OCI-LY7 (cell line): Measurements from ENCODE around the gene OASL. TPM values are rescaled to one million over a fixed set of nuclear protein-coding genes. Genes with fewer than 3 reads are reported as not detected.
"Not testable (repeated sequence)": the region's sequence is repeated elsewhere in the genome, so short reads cannot be mapped to it uniquely, and the experiment has no call there.

ENCODE experiments used
- BruUV-seq: library from RNA; stranded (reverse); fragments of 400-500 nt; replicated peaks from 2 replicates; lab custom pipeline; 2021; lab: Mats Ljungman, UMichigan
- CTCF ChIA-PET: fragments of 300-600 bp; sonication (Branson Sonifier 250); formaldehyde crosslinking; loops from one replicate; lab custom pipeline; 2022; ENCODE audit warnings: antibody characterized with exemption; ENCODE audit not compliant: unreplicated experiment; lab: Charles Lee
- POLR2A ChIA-PET: fragments of 300-600 bp; sonication (Branson Sonifier 250); formaldehyde crosslinking; loops from one replicate; lab custom pipeline; 2022; ENCODE audit warnings: antibody characterized with exemption; lab: Charles Lee
- DNase-seq: peaks from one replicate; pipeline ENCODE4 v3.0.0-alpha.2; 2015; ENCODE audit warnings: low spot score
- H2AFZ ChIP-seq: fragments of 200-600 bp; sonication (generic), shearing (Covaris generic); 2 replicates; pipeline ENCODE4 v1.6.1; 2014; ENCODE audit warnings: mild to moderate bottlenecking, antibody characterized with exemption, low read length, moderate library complexity
- H3K27ac ChIP-seq: fragments of 200-600 bp; sonication (generic); 2 replicates; pipeline ENCODE4 v1.5.1; 2014; ENCODE audit warnings: mixed run types, low read depth, mild to moderate bottlenecking, moderate library complexity, low read length, inconsistent platforms; ENCODE audit not compliant: poor library complexity, severe bottlenecking
- H3K36me3 ChIP-seq: fragments of 200-600 bp; sonication (generic); 2 replicates; pipeline ENCODE4 v1.6.1; 2014; ENCODE audit warnings: mild to moderate bottlenecking, antibody characterized with exemption, low read length, moderate library complexity, mixed read lengths; ENCODE audit not compliant: insufficient read depth
- H3K4me1 ChIP-seq: fragments of 200-600 bp; sonication (generic); 2 replicates; pipeline ENCODE4 v1.5.1; 2014; ENCODE audit warnings: mild to moderate bottlenecking, low read length; ENCODE audit not compliant: insufficient read depth, poor library complexity, severe bottlenecking
- H3K4me2 ChIP-seq: fragments of 200-600 bp; sonication (generic); 2 replicates; pipeline ENCODE4 v1.6.1; 2014; ENCODE audit warnings: mild to moderate bottlenecking, low read length
- H3K4me3 ChIP-seq: fragments of 200-600 bp; sonication (generic); 2 replicates; pipeline ENCODE4 v1.5.1; 2014; ENCODE audit warnings: mild to moderate bottlenecking, low read depth, low read length; ENCODE audit not compliant: poor library complexity, severe bottlenecking
- H3K79me2 ChIP-seq: fragments of 200-600 bp; sonication (generic); 2 replicates; pipeline ENCODE4 v1.6.1; 2016; ENCODE audit warnings: low read depth, mild to moderate bottlenecking, low read length, moderate library complexity, mixed read lengths; ENCODE audit not compliant: insufficient read depth
- H3K9me2 ChIP-seq: fragments of 200-600 bp; sonication (generic); 2 replicates; pipeline ENCODE4 v1.6.1; 2016; ENCODE audit warnings: mild to moderate bottlenecking, low read length, mixed read lengths; ENCODE audit not compliant: insufficient read depth
- H3K9me3 ChIP-seq: fragments of 200-600 bp; sonication (generic); 2 replicates; pipeline ENCODE4 v1.6.1; 2014; ENCODE audit warnings: mild to moderate bottlenecking, mixed run types, low read length, mixed read lengths
- H4K20me1 ChIP-seq: fragments of 200-600 bp; sonication (generic); 2 replicates; pipeline ENCODE4 v1.6.1; 2014; ENCODE audit warnings: mild to moderate bottlenecking, antibody characterized with exemption, low read length, moderate library complexity, mixed read lengths; ENCODE audit not compliant: insufficient read depth
- CTCF ChIP-seq: fragments of 200-600 bp; sonication (generic); conservative IDR thresholded peaks from 2 replicates; pipeline ENCODE4 v1.5.1; 2014; ENCODE audit warnings: mild to moderate bottlenecking, antibody characterized with exemption, low read length, moderate library complexity, mixed read lengths
- EZH2phosphoT487 ChIP-seq: fragments of 200-600 bp; sonication (generic); IDR thresholded peaks from 2 replicates; pipeline ENCODE4 v1.6.1; 2018; ENCODE audit warnings: low read depth, borderline replicate concordance, mild to moderate bottlenecking, mixed run types, antibody characterized with exemption, low read length, moderate library complexity, mixed read lengths
- intact Hi-C: fragments of 100-400 bp; cut with micrococcal nuclease; formaldehyde crosslinking; loops from one replicate; pipeline ENCODE4 v1.10.0; 2022; ENCODE audit not compliant: unreplicated experiment
- total RNA-seq, 2 experiments: library from RNA; depleted of rRNA in 1 of 2; stranded (reverse); fragments of >200 nt in 1 of 2; shearing (Covaris generic) in 1 of 2; gene quantifications; 2 replicates each; pipeline ENCODE4 v1.2.3, GENCODE V29; 2014 to 2022

The OASL gene
- total RNA-seq, 2 experiments from 2014 or later: 0.09 to 0.25 TPM

GRCh38 chr12:121048442-121048841 lies 9.4 kb upstream of the OASL start:
- no TSS peak for BruUV-seq
- ChIA-PET POLR2A (interaction anchor here (0.7 kb wide), 1 partner anchor 11 kb away, joined by 3 read pairs; no protein-coding TSS in a partner anchor), CTCF (no interaction called here)
- Histone ChIP-seq H3K4me1 (no peaks in the 10 kb centered on the region), H3K9me2 (no peaks in the 10 kb centered on the region), H3K4me2 (no peak overlapping the region), H3K9me3 (no peaks in the 10 kb centered on the region), H4K20me1 (no peaks in the 10 kb centered on the region), H3K36me3 (no peaks in the 10 kb centered on the region), H3K79me2 (no peaks in the 10 kb centered on the region), H3K4me3 (no peak overlapping the region), H2AFZ (no peak overlapping the region), H3K27ac (no peak overlapping the region)
- intact Hi-C loops: no loop called here
- TF ChIP-seq EZH2phosphoT487 (no peak), CTCF (no peak)
- no peak for DNase-seq

GRCh38 chr12:121047400-121047799 lies 8.4 kb upstream of the OASL start:
- DNase-seq, H3K4me1 ChIP-seq, H3K9me2 ChIP-seq, H3K4me3 ChIP-seq, BruUV-seq, H2AFZ ChIP-seq, H3K79me2 ChIP-seq, intact Hi-C loops, H3K9me3 ChIP-seq, H3K36me3 ChIP-seq, H3K27ac ChIP-seq, H3K4me2 ChIP-seq, CTCF ChIA-PET, H4K20me1 ChIP-seq: not testable (repeated sequence)
- POLR2A ChIA-PET: interaction anchor here (0.6 kb wide), 1 partner anchor 244 kb away, joined by 3 read pairs; no protein-coding TSS in a partner anchor

- no peak overlapping the region for H2AFZ ChIP-seq
- BruUV-seq: no TSS peak
- H3K9me3 ChIP-seq: no peaks in the 10 kb centered on the region
- H3K4me1 ChIP-seq: peaks cover 7% of the 10 kb centered on the region
- TF ChIP-seq EZH2phosphoT487 (no peak), CTCF (no peak)
- POLR2A ChIA-PET: interaction anchor here (0.7 kb wide), 1 partner anchor 487 kb away, joined by 7 read pairs; no protein-coding TSS in a partner anchor
- no peaks in the 10 kb centered on the region for H3K9me2 ChIP-seq
- intact Hi-C loops: no loop called here
- CTCF ChIA-PET: no interaction called here
- no peak overlapping the region for H3K4me2 ChIP-seq
- no peaks in the 10 kb centered on the region for H3K36me3 ChIP-seq
- no peak overlapping the region for H3K4me3 ChIP-seq
- no peak for DNase-seq
- H3K27ac ChIP-seq: no peak overlapping the region
- no peaks in the 10 kb centered on the region for H4K20me1 ChIP-seq
- no peaks in the 10 kb centered on the region for H3K79me2 ChIP-seq
These were observed 4.0 kb upstream of the OASL start for GRCh38 chr12:121043067-121043466.
